HEK293 (cell line): ENCODE data around the gene LMAN1L.

Experiments
- GLIS1 ChIP-seq: fragments of 450-650 bp; formaldehyde crosslinking; IDR thresholded peaks from 2 replicates; pipeline ENCODE4 v1.5.1; 2016; ENCODE audit warnings: missing biosample characterization, missing genetic modification characterization
- GLIS2 ChIP-seq: fragments of 450-650 bp; formaldehyde crosslinking; IDR thresholded peaks from 2 replicates; pipeline ENCODE4 v1.5.1; 2016; ENCODE audit warnings: missing biosample characterization, missing genetic modification characterization
- IKZF3 ChIP-seq: fragments of 450-650 bp; IDR thresholded peaks from 2 replicates; pipeline ENCODE4 v1.5.0; 2018; ENCODE audit warnings: missing biosample characterization, mild to moderate bottlenecking, missing genetic modification characterization, moderate library complexity
- KLF17 ChIP-seq: fragments of 450-650 bp; formaldehyde crosslinking; IDR thresholded peaks from 2 replicates; pipeline ENCODE4 v1.5.1; 2016; ENCODE audit warnings: missing biosample characterization, missing genetic modification characterization
- MEIS1 ChIP-seq: sonication (generic); formaldehyde crosslinking; IDR thresholded peaks from 2 replicates; pipeline ENCODE4 v1.8.1; 2022; ENCODE audit warnings: missing genetic modification reagents, mild to moderate bottlenecking, borderline replicate concordance
- OSR2 ChIP-seq: fragments of 450-650 bp; formaldehyde crosslinking; IDR thresholded peaks from 2 replicates; pipeline ENCODE4 v1.5.1; 2016; ENCODE audit warnings: missing biosample characterization, missing genetic modification characterization
- PRDM1 ChIP-seq: fragments of 450-650 bp; formaldehyde crosslinking; IDR thresholded peaks from 2 replicates; pipeline ENCODE4; 2016; ENCODE audit warnings: missing biosample characterization, missing genetic modification characterization
- PRDM10 ChIP-seq: fragments of 450-650 bp; formaldehyde crosslinking; IDR thresholded peaks from 2 replicates; pipeline ENCODE4 v1.5.1; 2016; ENCODE audit warnings: missing biosample characterization, missing genetic modification characterization
- PRDM4 ChIP-seq: fragments of 450-650 bp; formaldehyde crosslinking; IDR thresholded peaks from 2 replicates; pipeline ENCODE4 v1.5.1; 2017; ENCODE audit warnings: missing biosample characterization, missing genetic modification characterization
- SP7 ChIP-seq: fragments of 450-650 bp; formaldehyde crosslinking; IDR thresholded peaks from 2 replicates; pipeline ENCODE4 v1.5.1; 2016; ENCODE audit warnings: missing biosample characterization, missing genetic modification characterization
- ZBTB10 ChIP-seq: fragments of 450-650 bp; formaldehyde crosslinking; IDR thresholded peaks from 2 replicates; pipeline ENCODE4 v1.5.1; 2016; ENCODE audit warnings: missing biosample characterization, missing genetic modification characterization
- ZBTB44 ChIP-seq: fragments of 450-650 bp; IDR thresholded peaks from 2 replicates; pipeline ENCODE4 v1.5.1; 2018; ENCODE audit warnings: missing biosample characterization, mild to moderate bottlenecking, missing genetic modification characterization
- ZBTB48 ChIP-seq: fragments of 450-650 bp; formaldehyde crosslinking; IDR thresholded peaks from 2 replicates; pipeline ENCODE4 v1.5.1; 2016; ENCODE audit warnings: missing biosample characterization, missing genetic modification characterization
- ZFP37 ChIP-seq: fragments of 450-650 bp; formaldehyde crosslinking; IDR thresholded peaks from 2 replicates; pipeline ENCODE4 v1.5.1; 2016; ENCODE audit warnings: missing biosample characterization, missing genetic modification characterization
- ZNF366 ChIP-seq: fragments of 450-650 bp; formaldehyde crosslinking; conservative IDR thresholded peaks from 2 replicates; pipeline ENCODE4 v1.5.1; 2016; ENCODE audit warnings: missing biosample characterization, missing genetic modification characterization
- ZNF48 ChIP-seq: fragments of 450-650 bp; formaldehyde crosslinking; IDR thresholded peaks from 2 replicates; pipeline ENCODE4 v1.5.1; 2016; ENCODE audit warnings: missing biosample characterization, missing genetic modification characterization
- ZNF501 ChIP-seq: fragments of 450-650 bp; formaldehyde crosslinking; IDR thresholded peaks from 2 replicates; pipeline ENCODE4 v1.5.1; 2016; ENCODE audit warnings: missing biosample characterization, missing genetic modification characterization
- ZNF585B ChIP-seq: fragments of 450-650 bp; formaldehyde crosslinking; IDR thresholded peaks from 2 replicates; pipeline ENCODE4 v1.5.1; 2016; ENCODE audit warnings: missing biosample characterization, missing genetic modification characterization
- ZNF621 ChIP-seq: fragments of 450-650 bp; formaldehyde crosslinking; IDR thresholded peaks from 2 replicates; pipeline ENCODE4 v1.5.1; 2017; ENCODE audit warnings: missing biosample characterization, missing genetic modification characterization
- ZNF692 ChIP-seq: fragments of 450-650 bp; formaldehyde crosslinking; IDR thresholded peaks from 2 replicates; pipeline ENCODE4 v1.5.1; 2016; ENCODE audit warnings: missing biosample characterization, missing genetic modification characterization
- ZNF704 ChIP-seq: fragments of 450-650 bp; formaldehyde crosslinking; IDR thresholded peaks from 2 replicates; pipeline ENCODE4 v1.5.1; 2016; ENCODE audit warnings: missing biosample characterization, missing genetic modification characterization
- ZSCAN5A ChIP-seq: fragments of 450-650 bp; formaldehyde crosslinking; IDR thresholded peaks from 2 replicates; pipeline ENCODE4 v1.5.1; 2016; ENCODE audit warnings: missing biosample characterization, missing genetic modification characterization

LMAN1L gene

GRCh38 chr15:74790080-74790916 lies 22.3 kb upstream of the LMAN1L start (continued):
- TF ChIP-seq PRDM10 (tag by site-specific recombination) (peak; percentile 56; the same call in 1 of the 2 replicates), MEIS1 (no peak), ZNF704 (tag by site-specific recombination) (no peak), GLIS1 (peak; percentile 78), KLF17 (tag by site-specific recombination) (0 out of 2 replicates have a peak, but pooled peaks have one; percentile 76), ZNF692 (tag by site-specific recombination) (peak; percentile 66), PRDM1 (tag by site-specific recombination) (peak; percentile 43; the same call in 1 of the 2 replicates), ZBTB10 (tag by site-specific recombination) (peak; percentile 72; the same call in 1 of the 2 replicates), ZSCAN5A (no peak), PRDM4 (peak; percentile 93), ZFP37 (tag by site-specific recombination) (peak; percentile 74), GLIS2 (tag by site-specific recombination) (peak; percentile 53), IKZF3 (tag by site-specific recombination) (peak; percentile 90), ZBTB44 (tag by site-specific recombination) (0 out of 2 replicates have a peak, but pooled peaks have one; percentile 19), ZNF501 (no peak), ZNF621 (tag by site-specific recombination) (no peak), SP7 (tag by site-specific recombination) (peak; percentile 52; the same call in 1 of the 2 replicates), OSR2 (0 out of 2 replicates have a peak, but pooled peaks have one; percentile 12), ZNF585B (tag by site-specific recombination) (no peak), ZBTB48 (tag by site-specific recombination) (peak; percentile 90), ZNF366 (peak; percentile 64), ZNF48 (tag by site-specific recombination) (no peak)
